ENCODE results near the gene CALCOCO2.
"Not testable (repeated sequence)": the region's sequence is repeated elsewhere in the genome, so short reads cannot be mapped to it uniquely, and the experiment has no call there.

Gene CALCOCO2

DNA sequence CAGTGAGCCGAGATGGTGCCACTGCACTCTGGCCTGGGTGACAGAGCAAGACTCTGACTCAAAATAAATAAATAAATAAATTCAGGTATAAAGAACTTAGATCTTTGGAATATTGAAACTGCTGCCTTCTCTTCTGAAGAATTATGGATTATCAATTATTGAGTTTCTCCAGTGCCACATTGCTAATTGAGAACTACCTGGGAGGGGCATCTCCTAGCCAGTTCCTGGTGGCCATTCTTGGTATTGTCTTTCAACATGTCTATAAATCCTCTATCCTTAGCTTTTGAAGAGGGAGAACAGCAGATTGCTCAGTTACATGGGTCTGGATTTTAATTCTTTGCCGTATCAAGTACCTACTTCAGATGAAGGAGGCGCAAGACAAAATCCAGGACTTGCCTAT lies 29.2 kb downstream of the CALCOCO2 start:
- Histone ChIP-seq H3K4me1 (ENCODE audit: insufficient read depth, low read length) (no peaks in the 10 kb centered on the region), H3K27ac (ENCODE audit: low read depth, low read length) (no peak overlapping the region), H3K9ac (ENCODE audit: low read length) (no peak overlapping the region), H3K9me3 (ENCODE audit: low read length) (no peaks in the 10 kb centered on the region), H3K4me3 (ENCODE audit: low read depth in 1 of 2, low read length in 2 of 2) (no peak overlapping the region), H3K27me3 (ENCODE audit: control insufficient read depth in 1 of 2, insufficient read depth in 2 of 2, low read length in 2 of 2) (no peaks in the 10 kb centered on the region), H3K36me3 (ENCODE audit: insufficient read depth, low read length) (peaks cover 58% of the 10 kb centered on the region)

- H3K4me1 ChIP-seq (ENCODE audit: insufficient read depth, low read length), result no peaks in the 10 kb centered on the region
- H3K9me3 ChIP-seq (ENCODE audit: low read length), result no peaks in the 10 kb centered on the region
- no peak overlapping the region for H3K27ac ChIP-seq (ENCODE audit: low read depth, low read length)
- no peaks in the 10 kb centered on the region for H3K27me3 ChIP-seq (ENCODE audit: control insufficient read depth in 1 of 2, insufficient read depth in 2 of 2, low read length in 2 of 2)
- no peak overlapping the region for H3K4me3 ChIP-seq (ENCODE audit: low read depth in 1 of 2, low read length in 2 of 2)
- peaks cover 54% of the 10 kb centered on the region for H3K36me3 ChIP-seq (ENCODE audit: insufficient read depth, low read length)
- H3K9ac ChIP-seq (ENCODE audit: low read length), result no peak overlapping the region
These were observed 29.6 kb downstream of the CALCOCO2 start for GRCh38 chr17:48860456-48860855.

DNA sequence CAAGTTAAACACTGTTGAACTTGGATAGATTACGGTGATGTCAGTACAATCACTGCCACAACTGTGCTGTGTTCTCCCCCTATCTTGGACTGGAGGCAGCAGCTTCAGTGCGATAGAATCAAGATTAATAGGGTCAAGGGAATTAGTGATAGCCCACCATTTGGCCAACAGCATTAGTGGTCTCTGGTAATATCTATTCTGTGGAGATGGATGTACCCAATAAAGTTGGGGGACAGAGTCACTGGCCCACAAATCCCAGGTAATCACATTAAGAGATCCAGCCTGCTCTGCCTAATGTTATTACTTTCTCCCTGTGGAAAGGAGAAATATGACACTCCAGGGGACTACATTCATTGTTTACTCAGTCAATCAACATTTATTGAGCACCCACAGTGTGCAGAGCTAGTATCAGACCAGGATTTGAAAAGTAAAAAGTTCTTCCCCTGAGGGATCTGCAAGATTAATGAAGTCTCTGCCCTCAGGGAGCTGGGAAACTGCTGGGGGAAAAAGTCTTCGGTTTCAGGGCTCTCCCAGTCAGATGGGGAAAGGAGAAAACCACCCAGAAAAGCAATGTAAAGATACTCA lies 38.2 kb downstream of the CALCOCO2 start:
- no peaks in the 10 kb centered on the region for H3K4me1 ChIP-seq (ENCODE audit: insufficient read depth, low read length)
- peaks cover 11% of the 10 kb centered on the region for H3K36me3 ChIP-seq (ENCODE audit: insufficient read depth, low read length)
- H3K4me3 ChIP-seq (ENCODE audit: low read depth in 1 of 2, low read length in 2 of 2), result no peak overlapping the region
- no peaks in the 10 kb centered on the region for H3K9me3 ChIP-seq (ENCODE audit: low read length)
- no peak overlapping the region for H3K9ac ChIP-seq (ENCODE audit: low read length)
- H3K27ac ChIP-seq (ENCODE audit: low read depth, low read length), result no peak overlapping the region
- no peaks in the 10 kb centered on the region for H3K27me3 ChIP-seq (ENCODE audit: control insufficient read depth in 1 of 2, insufficient read depth in 2 of 2, low read length in 2 of 2)

DNA sequence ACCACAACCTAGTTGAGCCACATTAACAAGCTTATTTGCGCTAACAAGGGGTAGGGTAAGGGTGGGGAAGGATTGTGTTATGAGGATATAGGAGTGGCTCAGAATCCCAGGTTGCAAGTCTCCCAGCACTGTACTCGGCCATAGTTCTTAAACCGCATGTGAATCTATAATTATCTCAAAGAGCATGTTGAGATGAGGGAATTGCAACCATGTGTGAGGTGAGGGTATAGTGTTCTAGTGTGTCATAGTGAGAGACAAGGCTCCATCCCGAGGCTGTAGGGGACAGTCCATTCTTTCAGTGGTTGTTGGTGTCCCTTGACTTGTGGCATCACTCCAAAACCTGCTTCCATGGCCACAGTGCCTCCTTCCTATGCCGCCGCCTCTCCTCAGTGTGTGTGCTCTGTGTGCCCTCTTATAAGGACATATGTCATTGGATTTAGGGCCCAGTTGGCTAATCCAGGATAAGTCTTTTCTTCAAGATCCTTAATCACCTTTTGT lies 39.0 kb downstream of the CALCOCO2 start:
- H3K36me3 ChIP-seq (ENCODE audit: insufficient read depth, low read length), result peaks cover 2% of the 10 kb centered on the region
- no peaks in the 10 kb centered on the region for H3K4me1 ChIP-seq (ENCODE audit: insufficient read depth, low read length)
- H3K4me3 ChIP-seq (ENCODE audit: low read depth in 1 of 2, low read length in 2 of 2), result no peak overlapping the region
- no peak overlapping the region for H3K27ac ChIP-seq (ENCODE audit: low read depth, low read length)
- no peaks in the 10 kb centered on the region for H3K27me3 ChIP-seq (ENCODE audit: control insufficient read depth in 1 of 2, insufficient read depth in 2 of 2, low read length in 2 of 2)
- no peaks in the 10 kb centered on the region for H3K9me3 ChIP-seq (ENCODE audit: low read length)
- no peak overlapping the region for H3K9ac ChIP-seq (ENCODE audit: low read length)

DNA sequence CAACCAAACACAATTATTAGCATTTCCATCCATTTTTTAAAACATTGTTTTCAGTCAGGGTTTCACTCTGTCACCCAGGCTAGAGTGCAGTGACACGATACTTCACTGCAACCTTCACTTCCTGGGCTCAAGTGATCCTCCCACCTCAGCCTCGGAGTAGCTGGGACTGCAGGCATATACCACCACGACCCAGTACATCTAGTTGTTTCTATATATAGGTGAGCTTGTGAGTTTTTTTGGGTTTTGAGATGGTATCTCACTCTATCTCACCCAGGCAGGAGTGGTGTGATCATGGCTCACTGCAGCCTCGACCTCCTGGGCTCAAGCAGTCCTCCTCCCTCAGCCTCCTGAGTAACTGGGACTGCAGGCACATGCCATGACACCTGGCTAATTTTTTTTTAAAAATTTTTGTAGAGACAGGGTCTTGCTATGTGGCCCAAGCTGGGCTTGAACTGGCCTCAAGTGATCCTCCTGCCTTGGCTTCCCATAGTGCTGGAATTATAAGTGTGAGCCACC lies 40.3 kb downstream of the CALCOCO2 start:
- H3K27ac ChIP-seq (ENCODE audit: low read depth, low read length), result no peak overlapping the region
- H3K36me3 ChIP-seq (ENCODE audit: insufficient read depth, low read length), result no peaks in the 10 kb centered on the region
- no peak overlapping the region for H3K4me3 ChIP-seq (ENCODE audit: low read depth in 1 of 2, low read length in 2 of 2)
- no peaks in the 10 kb centered on the region for H3K27me3 ChIP-seq (ENCODE audit: control insufficient read depth in 1 of 2, insufficient read depth in 2 of 2, low read length in 2 of 2)
- H3K4me1 ChIP-seq (ENCODE audit: insufficient read depth, low read length), result no peaks in the 10 kb centered on the region
- no peak overlapping the region for H3K9ac ChIP-seq (ENCODE audit: low read length)
- no peaks in the 10 kb centered on the region for H3K9me3 ChIP-seq (ENCODE audit: low read length)

- Histone ChIP-seq H3K36me3 (ENCODE audit: insufficient read depth, low read length) (no peaks in the 10 kb centered on the region), H3K27me3 (ENCODE audit: control insufficient read depth in 1 of 2, insufficient read depth in 2 of 2, low read length in 2 of 2) (no peaks in the 10 kb centered on the region), H3K9me3 (ENCODE audit: low read length) (no peaks in the 10 kb centered on the region), H3K27ac (ENCODE audit: low read depth, low read length) (no peak overlapping the region), H3K9ac (ENCODE audit: low read length) (no peak overlapping the region), H3K4me1 (ENCODE audit: insufficient read depth, low read length) (no peaks in the 10 kb centered on the region), H3K4me3 (ENCODE audit: low read depth in 1 of 2, low read length in 2 of 2) (no peak overlapping the region)
These were observed 40.9 kb downstream of the CALCOCO2 start for GRCh38 chr17:48871551-48872351.

DNA sequence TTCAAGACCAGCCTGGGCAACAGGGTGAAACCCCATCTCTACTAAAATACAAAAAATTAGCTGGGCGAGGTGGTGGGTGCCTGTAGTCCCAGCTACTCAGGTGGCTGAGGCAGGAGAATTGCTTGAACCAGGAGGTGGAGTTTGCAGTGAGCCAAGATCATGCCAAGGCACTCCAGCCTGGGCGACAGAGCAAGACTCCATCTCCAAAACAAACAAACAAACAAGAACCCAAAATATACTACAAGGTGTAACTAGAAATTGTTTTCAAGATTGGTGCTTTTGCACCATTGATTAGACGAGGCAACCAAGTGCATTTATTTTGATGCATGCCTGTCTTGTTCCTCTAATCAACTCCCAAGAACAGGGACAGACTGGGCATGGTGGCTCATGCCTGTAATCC lies 41.6 kb downstream of the CALCOCO2 start:
- H3K36me3 ChIP-seq (ENCODE audit: insufficient read depth, low read length); H3K4me1 ChIP-seq (ENCODE audit: insufficient read depth, low read length); H3K9ac ChIP-seq (ENCODE audit: low read length); H3K9me3 ChIP-seq (ENCODE audit: low read length); H3K27ac ChIP-seq (ENCODE audit: low read depth, low read length); H3K4me3 ChIP-seq (ENCODE audit: low read depth in 1 of 2, low read length in 2 of 2); H3K27me3 ChIP-seq (ENCODE audit: control insufficient read depth in 1 of 2, insufficient read depth in 2 of 2, low read length in 2 of 2): not testable (repeated sequence)

- Histone ChIP-seq H3K36me3 (ENCODE audit: insufficient read depth, low read length) (no peaks in the 10 kb centered on the region), H3K4me3 (ENCODE audit: low read depth in 1 of 2, low read length in 2 of 2) (no peak overlapping the region), H3K4me1 (ENCODE audit: insufficient read depth, low read length) (no peaks in the 10 kb centered on the region), H3K9me3 (ENCODE audit: low read length) (no peaks in the 10 kb centered on the region), H3K27ac (ENCODE audit: low read depth, low read length) (no peak overlapping the region), H3K9ac (ENCODE audit: low read length) (no peak overlapping the region), H3K27me3 (ENCODE audit: control insufficient read depth in 1 of 2, insufficient read depth in 2 of 2, low read length in 2 of 2) (no peaks in the 10 kb centered on the region)
These were observed 42.4 kb downstream of the CALCOCO2 start for GRCh38 chr17:48873209-48873608.

- H3K36me3 ChIP-seq (ENCODE audit: insufficient read depth, low read length), result no peaks in the 10 kb centered on the region
- H3K4me3 ChIP-seq (ENCODE audit: low read depth in 1 of 2, low read length in 2 of 2), result no peak overlapping the region
- no peak overlapping the region for H3K27ac ChIP-seq (ENCODE audit: low read depth, low read length)
- H3K27me3 ChIP-seq (ENCODE audit: control insufficient read depth in 1 of 2, insufficient read depth in 2 of 2, low read length in 2 of 2), result no peaks in the 10 kb centered on the region
- H3K9me3 ChIP-seq (ENCODE audit: low read length), result no peaks in the 10 kb centered on the region
- H3K9ac ChIP-seq (ENCODE audit: low read length), result no peak overlapping the region
- no peaks in the 10 kb centered on the region for H3K4me1 ChIP-seq (ENCODE audit: insufficient read depth, low read length)
These were observed 43.0 kb downstream of the CALCOCO2 start for GRCh38 chr17:48873696-48874443.

GRCh38 chr17:48878920-48879898 lies 48.4 kb downstream of the CALCOCO2 start:
- no peaks in the 10 kb centered on the region for H3K9me3 ChIP-seq (ENCODE audit: low read length)
- H3K9ac ChIP-seq (ENCODE audit: low read length), result no peak overlapping the region
- H3K36me3 ChIP-seq (ENCODE audit: insufficient read depth, low read length), result no peaks in the 10 kb centered on the region
- H3K27ac ChIP-seq (ENCODE audit: low read depth, low read length), result no peak overlapping the region
- no peaks in the 10 kb centered on the region for H3K27me3 ChIP-seq (ENCODE audit: control insufficient read depth in 1 of 2, insufficient read depth in 2 of 2, low read length in 2 of 2)
- no peak overlapping the region for H3K4me3 ChIP-seq (ENCODE audit: low read depth in 1 of 2, low read length in 2 of 2)
- H3K4me1 ChIP-seq (ENCODE audit: insufficient read depth, low read length), result no peaks in the 10 kb centered on the region

Data from muscle layer of colon (tissue), 2 donors.